ENCODE results near the gene ETF1. TPM values are rescaled to one million over a fixed set of nuclear protein-coding genes. Genes with fewer than 3 reads are reported as not detected.

The ETF1 gene
- total RNA-seq, 1 experiment from 2014 or later = 140 TPM

DNA sequence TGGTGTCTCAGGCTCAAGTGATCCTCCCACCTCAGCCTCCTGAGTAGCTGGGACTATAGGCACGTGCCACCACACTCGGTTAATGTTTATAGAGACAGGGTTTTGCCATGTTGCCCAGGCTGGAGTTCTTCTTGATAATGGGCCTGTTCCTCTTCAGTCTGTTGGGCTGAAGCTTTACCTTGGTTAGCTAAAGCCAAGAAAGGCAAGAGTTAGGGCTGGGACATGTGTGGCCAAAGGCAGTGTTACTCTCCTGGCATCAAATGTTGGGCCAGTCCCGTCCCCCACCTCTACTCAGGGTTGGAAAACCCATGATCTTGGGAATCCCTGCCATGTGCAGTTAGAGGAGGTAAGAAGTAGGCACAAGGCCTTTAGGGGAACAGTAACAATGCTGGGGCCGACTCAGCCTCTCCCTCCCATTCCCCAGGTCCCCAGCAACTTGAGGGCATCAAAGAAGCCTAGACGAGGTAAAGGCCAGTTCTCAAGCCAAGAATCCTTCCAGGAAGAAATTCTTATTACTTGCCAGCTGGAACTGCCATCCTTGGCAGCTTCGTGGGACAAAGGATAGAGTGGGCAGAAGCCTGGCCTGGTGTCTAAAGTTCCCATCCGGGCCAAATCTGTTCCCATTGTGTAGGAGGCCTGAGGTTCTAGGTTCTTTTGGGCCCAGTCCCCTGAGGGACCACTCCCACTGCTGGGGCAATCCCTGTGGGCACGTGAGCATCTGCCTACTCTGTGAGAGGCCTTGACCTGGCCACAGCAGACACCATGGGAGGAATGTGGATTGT is 73.3 kb downstream of the ETF1 start:
- H3K4me3 ChIP-seq = no peak overlapping the region
- DNase-seq = no peak
- no peaks in the 10 kb centered on the region for H3K36me3 ChIP-seq
- no peaks in the 10 kb centered on the region; the same call in 1 of the 2 replicates for H3K4me1 ChIP-seq
- no peaks in the 10 kb centered on the region for H3K27me3 ChIP-seq
- H3K27ac ChIP-seq = no peak overlapping the region
- H3K9me3 ChIP-seq (replicated peaks) = no peaks in the 10 kb centered on the region

DNA sequence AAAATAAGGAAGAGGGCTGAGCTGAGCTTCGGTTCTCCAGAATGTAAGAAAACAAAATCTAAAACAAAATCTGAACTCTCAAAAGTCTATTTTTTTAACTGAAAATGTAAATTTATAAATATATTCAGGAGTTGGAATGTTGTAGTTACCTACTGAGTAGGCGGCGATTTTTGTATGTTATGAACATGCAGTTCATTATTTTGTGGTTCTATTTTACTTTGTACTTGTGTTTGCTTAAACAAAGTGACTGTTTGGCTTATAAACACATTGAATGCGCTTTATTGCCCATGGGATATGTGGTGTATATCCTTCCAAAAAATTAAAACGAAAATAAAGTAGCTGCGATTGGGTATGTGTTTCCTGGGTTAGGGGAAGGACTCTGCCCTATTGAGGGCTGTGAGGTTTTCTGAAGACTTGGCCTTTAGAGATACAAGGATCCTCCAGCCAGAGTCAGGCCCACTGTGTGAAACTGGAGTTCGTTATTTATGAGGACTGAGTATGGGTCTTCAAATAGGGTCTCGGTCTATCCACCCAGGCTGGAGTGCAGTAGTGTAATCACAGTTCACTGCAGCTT is 74.0 kb downstream of the ETF1 start:
- H3K4me1 ChIP-seq = no peaks in the 10 kb centered on the region; the same call in 1 of the 2 replicates
- H3K9me3 ChIP-seq (replicated peaks) = no peaks in the 10 kb centered on the region
- H3K36me3 ChIP-seq = no peaks in the 10 kb centered on the region
- no peak overlapping the region for H3K4me3 ChIP-seq
- H3K27me3 ChIP-seq = no peaks in the 10 kb centered on the region
- no peak overlapping the region for H3K27ac ChIP-seq
- no peak for DNase-seq

DNA sequence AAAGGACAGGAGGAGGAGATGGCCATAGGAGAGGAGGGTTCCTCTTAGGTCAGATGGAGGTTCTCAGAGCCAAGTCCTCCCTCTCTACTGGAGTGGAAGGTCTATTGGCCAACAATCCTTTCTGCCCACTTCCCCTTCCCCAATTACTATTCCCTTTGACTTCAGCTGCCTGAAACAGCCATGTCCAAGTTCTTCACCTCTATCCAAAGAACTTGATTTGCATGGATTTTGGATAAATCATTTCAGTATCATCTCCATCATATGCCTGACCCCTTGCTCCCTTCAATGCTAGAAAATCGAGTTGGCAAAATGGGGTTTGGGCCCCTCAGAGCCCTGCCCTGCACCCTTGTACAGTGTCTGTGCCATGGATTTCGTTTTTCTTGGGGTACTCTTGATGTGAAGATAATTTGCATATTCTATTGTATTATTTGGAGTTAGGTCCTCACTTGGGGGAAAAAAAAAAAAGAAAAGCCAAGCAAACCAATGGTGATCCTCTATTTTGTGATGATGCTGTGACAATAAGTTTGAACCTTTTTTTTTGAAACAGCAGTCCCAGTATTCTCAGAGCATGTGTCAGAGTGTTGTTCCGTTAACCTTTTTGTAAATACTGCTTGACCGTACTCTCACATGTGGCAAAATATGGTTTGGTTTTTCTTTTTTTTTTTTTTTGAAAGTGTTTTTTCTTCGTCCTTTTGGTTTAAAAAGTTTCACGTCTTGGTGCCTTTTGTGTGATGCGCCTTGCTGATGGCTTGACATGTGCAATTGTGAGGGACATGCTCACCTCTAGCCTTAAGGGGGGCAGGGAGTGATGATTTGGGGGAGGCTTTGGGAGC is 74.7 kb downstream of the ETF1 start:
- Histone ChIP-seq H3K36me3 (no peaks in the 10 kb centered on the region), H3K4me3 (no peak overlapping the region), H3K4me1 (no peaks in the 10 kb centered on the region; the same call in 1 of the 2 replicates), H3K27ac (no peak overlapping the region), H3K27me3 (no peaks in the 10 kb centered on the region), H3K9me3 (replicated peaks) (no peaks in the 10 kb centered on the region)
- DNase-seq = no peak

DNA sequence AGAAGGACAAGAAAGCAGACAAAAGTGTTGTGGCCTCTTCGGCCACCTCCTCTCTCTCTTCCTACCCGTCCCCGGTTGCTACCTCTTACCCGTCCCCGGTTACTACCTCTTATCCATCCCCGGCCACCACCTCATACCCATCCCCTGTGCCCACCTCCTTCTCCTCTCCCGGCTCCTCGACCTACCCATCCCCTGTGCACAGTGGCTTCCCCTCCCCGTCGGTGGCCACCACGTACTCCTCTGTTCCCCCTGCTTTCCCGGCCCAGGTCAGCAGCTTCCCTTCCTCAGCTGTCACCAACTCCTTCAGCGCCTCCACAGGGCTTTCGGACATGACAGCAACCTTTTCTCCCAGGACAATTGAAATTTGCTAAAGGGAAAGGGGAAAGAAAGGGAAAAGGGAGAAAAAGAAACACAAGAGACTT is 75.3 kb downstream of the ETF1 start:
- no peak for DNase-seq
- Histone ChIP-seq H3K4me1 (no peaks in the 10 kb centered on the region; the same call in 1 of the 2 replicates), H3K9me3 (replicated peaks) (no peaks in the 10 kb centered on the region), H3K4me3 (no peak overlapping the region), H3K27ac (no peak overlapping the region), H3K27me3 (no peaks in the 10 kb centered on the region), H3K36me3 (no peaks in the 10 kb centered on the region)

DNA sequence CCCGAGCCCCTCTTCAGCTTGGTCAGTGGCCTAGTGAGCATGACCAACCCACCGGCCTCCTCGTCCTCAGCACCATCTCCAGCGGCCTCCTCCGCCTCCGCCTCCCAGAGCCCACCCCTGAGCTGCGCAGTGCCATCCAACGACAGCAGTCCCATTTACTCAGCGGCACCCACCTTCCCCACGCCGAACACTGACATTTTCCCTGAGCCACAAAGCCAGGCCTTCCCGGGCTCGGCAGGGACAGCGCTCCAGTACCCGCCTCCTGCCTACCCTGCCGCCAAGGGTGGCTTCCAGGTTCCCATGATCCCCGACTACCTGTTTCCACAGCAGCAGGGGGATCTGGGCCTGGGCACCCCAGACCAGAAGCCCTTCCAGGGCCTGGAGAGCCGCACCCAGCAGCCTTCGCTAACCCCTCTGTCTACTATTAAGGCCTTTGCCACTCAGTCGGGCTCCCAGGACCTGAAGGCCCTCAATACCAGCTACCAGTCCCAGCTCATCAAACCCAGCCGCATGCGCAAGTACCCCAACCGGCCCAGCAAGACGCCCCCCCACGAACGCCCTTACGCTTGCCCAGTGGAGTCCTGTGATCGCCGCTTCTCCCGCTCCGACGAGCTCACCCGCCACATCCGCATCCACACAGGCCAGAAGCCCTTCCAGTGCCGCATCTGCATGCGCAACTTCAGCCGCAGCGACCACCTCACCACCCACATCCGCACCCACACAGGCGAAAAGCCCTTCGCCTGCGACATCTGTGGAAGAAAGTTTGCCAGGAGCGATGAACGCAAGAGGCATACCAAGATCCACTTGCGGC is 75.9 kb downstream of the ETF1 start:
- no peaks in the 10 kb centered on the region for H3K9me3 ChIP-seq (replicated peaks)
- no peak overlapping the region for H3K27ac ChIP-seq
- no peak overlapping the region for H3K4me3 ChIP-seq
- H3K36me3 ChIP-seq = no peaks in the 10 kb centered on the region
- no peaks in the 10 kb centered on the region for H3K27me3 ChIP-seq
- no peaks in the 10 kb centered on the region; the same call in 1 of the 2 replicates for H3K4me1 ChIP-seq
- DNase-seq = no peak

DNA sequence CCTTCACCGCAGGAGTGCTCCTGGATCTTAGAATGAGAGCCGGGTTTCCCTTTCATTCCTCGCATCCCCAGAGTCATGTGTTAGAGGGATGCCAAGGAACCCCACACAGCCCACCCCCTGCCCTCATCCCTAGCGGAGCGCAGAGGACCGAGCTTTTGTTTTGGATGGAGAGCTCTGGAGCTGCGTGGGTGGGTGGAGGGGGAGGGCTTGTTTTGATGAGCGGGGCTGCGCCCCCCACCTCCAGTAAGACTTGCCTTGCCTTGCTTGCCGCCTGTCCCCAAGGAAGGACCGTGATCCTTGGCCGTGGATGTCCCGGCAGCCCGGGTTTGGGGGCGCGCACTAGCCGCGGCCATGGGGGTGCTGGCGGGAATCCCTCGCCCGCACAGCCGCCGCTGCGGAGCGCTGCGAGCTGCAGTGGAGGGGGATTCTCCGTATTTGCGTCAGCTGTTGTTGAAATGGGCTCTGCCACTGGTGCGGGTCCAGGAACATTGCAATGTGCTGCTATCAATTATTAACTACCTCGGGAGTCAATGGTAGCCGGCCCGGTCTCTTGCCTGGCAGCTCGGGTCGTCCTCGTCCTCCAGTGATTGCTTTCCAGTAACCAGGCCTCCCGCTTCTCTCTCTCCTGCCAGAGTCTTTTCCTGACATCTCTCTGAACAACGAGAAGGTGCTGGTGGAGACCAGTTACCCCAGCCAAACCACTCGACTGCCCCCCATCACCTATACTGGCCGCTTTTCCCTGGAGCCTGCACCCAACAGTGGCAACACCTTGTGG is 76.7 kb downstream of the ETF1 start:
- no peaks in the 10 kb centered on the region for H3K27me3 ChIP-seq
- no peaks in the 10 kb centered on the region; the same call in 1 of the 2 replicates for H3K4me1 ChIP-seq
- peak in 1 of 2 experiments; percentile 17 for DNase-seq
- no peak overlapping the region for H3K27ac ChIP-seq
- H3K4me3 ChIP-seq = peak overlapping the region; percentile 93
- H3K9me3 ChIP-seq (replicated peaks) = no peaks in the 10 kb centered on the region
- no peaks in the 10 kb centered on the region for H3K36me3 ChIP-seq

DNA sequence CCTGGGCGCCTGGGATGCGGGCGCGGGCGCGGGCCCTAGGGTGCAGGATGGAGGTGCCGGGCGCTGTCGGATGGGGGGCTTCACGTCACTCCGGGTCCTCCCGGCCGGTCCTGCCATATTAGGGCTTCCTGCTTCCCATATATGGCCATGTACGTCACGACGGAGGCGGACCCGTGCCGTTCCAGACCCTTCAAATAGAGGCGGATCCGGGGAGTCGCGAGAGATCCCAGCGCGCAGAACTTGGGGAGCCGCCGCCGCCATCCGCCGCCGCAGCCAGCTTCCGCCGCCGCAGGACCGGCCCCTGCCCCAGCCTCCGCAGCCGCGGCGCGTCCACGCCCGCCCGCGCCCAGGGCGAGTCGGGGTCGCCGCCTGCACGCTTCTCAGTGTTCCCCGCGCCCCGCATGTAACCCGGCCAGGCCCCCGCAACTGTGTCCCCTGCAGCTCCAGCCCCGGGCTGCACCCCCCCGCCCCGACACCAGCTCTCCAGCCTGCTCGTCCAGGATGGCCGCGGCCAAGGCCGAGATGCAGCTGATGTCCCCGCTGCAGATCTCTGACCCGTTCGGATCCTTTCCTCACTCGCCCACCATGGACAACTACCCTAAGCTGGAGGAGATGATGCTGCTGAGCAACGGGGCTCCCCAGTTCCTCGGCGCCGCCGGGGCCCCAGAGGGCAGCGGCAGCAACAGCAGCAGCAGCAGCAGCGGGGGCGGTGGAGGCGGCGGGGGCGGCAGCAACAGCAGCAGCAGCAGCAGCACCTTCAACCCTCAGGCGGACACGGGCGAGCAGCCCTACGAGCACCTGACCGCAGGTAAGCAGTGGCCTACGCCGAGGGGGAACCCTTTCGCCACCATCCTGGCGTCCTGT is 77.5 kb downstream of the ETF1 start, which contains the start of gene EGR1:
Gene EGR1, plus strand, starts transcription at position 219 of the 864 bp plus-strand sequence. Its CDS starts 283 bp downstream, at position 502.
- H3K36me3 ChIP-seq = no peaks in the 10 kb centered on the region
- H3K27ac ChIP-seq = peak within 1 kb of the TSS; percentile 77
- H3K9me3 ChIP-seq (replicated peaks) = no peaks in the 10 kb centered on the region
- H3K27me3 ChIP-seq = no peaks in the 10 kb centered on the region
- no peaks in the 10 kb centered on the region; the same call in 1 of the 2 replicates for H3K4me1 ChIP-seq
- DNase-seq = peak; percentile 96
- peak within 1 kb of the TSS; percentile 93 for H3K4me3 ChIP-seq

DNA sequence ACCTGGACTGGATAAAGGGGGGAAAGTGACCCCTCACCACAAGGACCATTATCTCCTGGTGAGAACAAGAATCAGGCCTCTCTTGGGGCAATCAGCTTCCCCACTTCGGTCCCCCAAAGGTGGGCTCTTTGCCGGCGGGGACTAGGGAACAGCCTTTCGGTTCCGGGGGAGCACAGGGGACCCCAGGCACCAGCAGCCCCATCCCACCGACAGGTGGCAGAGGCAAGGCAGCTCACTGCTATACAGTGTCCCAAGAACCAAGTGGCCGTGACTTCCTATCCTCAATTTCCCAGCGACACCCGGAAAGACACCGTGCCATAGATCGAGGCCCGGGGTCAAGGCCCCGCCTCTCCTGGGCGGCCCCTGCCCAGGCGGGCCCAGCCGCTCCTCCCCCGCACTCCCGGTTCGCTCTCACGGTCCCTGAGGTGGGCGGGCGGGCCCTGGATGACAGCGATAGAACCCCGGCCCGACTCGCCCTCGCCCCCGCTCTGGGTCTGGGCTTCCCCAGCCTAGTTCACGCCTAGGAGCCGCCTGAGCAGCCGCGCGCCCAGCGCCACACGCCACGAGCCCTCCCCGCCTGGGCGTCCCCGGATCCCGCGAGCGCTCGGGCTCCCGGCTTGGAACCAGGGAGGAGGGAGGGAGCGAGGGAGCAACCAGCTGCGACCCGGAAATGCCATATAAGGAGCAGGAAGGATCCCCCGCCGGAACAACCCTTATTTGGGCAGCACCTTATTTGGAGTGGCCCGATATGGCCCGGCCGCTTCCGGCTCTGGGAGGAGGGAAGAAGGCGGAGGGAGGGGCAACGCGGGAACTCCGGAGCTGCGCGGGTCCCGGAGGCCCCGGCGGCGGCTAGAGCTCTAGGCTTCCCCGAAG is 78.4 kb downstream of the ETF1 start:
- DNase-seq = peak; percentile 98 to 99
- H3K27ac ChIP-seq = peak overlapping the region; percentile 77
- H3K4me3 ChIP-seq = peak overlapping the region; percentile 93
- no peaks in the 10 kb centered on the region for H3K27me3 ChIP-seq
- no peaks in the 10 kb centered on the region; the same call in none of the 2 replicates for H3K4me1 ChIP-seq
- no peaks in the 10 kb centered on the region for H3K9me3 ChIP-seq (replicated peaks)
- no peaks in the 10 kb centered on the region for H3K36me3 ChIP-seq

DNA sequence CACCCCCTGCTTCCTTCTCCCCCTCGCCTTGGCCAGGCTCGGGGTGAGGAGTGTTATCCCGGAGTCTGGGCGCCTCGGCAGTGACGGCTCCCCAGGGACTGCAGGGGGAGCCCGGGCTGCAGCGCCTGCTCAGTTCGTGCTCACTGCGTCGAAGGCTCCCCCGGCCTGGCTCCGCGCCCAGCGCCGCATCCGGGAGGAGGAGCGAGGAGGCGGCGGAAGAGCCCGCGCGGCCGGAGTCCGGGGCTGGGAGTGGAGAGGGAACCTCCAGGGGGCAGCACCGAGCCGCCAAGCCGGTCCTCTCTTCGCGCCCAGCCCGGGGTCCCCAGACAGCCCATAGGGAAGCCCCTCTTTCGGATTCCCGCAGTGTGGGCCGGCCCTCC is 79.0 kb downstream of the ETF1 start:
- Histone ChIP-seq H3K36me3 (no peaks in the 10 kb centered on the region), H3K27me3 (0 out of 2 replicates have a peak, but pooled peaks cover 2% of the 10 kb centered on the region), H3K27ac (peak overlapping the region; percentile 77), H3K4me3 (peak overlapping the region; percentile 93), H3K9me3 (replicated peaks) (no peaks in the 10 kb centered on the region), H3K4me1 (peaks cover 6% of the 10 kb centered on the region)
- DNase-seq = peak; percentile 95 to 96

DNA sequence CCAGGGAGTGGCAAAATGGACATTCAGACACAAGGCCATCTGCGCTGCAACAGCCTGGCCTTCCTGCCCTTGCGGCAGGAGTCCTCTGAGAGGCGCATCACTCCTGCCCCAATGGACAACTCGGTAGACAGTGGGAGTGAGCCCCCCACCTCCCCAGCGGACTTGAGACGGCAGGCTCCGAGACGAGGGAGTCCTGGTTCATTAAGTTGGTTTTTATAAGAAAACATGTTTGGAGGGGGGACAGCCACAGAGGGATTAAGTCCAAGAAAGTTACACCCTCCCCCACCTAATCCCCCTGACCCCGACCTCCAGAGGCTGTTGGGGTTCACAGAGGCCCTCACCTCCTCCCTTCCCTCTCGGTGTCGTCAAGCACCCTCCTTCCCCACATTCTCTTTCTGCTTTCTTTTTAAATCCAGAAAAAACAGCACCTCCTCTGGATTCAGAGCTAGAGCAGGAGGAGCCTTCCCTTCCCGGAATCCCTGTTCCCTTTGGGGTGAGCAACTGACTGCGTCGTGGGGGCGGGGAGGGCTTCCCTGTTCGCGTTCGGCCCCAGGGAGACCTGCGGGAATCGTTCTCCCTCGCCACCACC is 79.5 kb downstream of the ETF1 start:
- peak; percentile 58 to 66 for DNase-seq
- H3K4me3 ChIP-seq = peak overlapping the region; percentile 93
- no peaks in the 10 kb centered on the region for H3K36me3 ChIP-seq
- H3K9me3 ChIP-seq (replicated peaks) = no peaks in the 10 kb centered on the region
- H3K27ac ChIP-seq = peak overlapping the region; percentile 77
- peaks cover 6% of the 10 kb centered on the region for H3K4me1 ChIP-seq
- H3K27me3 ChIP-seq = peaks cover 7% of the 10 kb centered on the region; the same call in 1 of the 2 replicates

DNA sequence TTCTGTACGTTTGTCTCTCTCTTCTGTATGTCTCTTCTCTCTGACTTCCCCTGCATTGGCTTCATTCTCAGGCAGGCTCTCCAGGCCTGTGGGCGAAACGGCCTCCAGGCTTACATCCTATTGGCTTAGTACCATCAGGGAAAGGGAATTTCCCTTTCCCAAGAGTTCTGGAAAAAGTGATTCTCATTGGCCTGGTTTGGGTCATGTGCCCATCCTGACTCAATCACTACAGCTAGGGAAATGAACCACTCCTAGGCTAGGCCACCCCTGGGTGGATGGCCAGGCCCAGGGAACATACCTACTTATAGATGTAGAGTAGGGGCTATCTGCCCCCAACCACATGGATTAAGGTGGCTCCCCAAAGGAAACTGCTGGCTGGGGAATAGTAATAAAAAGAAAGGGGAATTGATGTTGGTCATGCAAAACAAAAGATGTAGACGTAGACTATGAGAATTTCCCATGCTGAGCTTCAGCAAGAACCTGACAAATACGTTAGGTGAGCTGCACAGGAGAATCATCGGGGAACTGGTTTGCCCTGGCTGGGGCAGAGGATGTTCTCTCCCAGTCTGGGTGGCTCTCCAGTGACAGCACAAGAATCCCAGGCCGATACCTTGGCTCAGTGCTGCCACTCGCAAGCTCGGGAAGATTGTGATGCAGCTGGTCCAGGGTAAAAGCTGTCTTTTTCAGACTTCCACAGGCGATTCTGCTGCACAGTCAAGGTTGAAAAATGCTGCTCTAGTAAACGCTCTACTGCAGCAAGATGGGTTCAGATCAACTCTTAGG is 81.5 kb downstream of the ETF1 start:
- H3K27me3 ChIP-seq = peaks cover 20% of the 10 kb centered on the region
- H3K9me3 ChIP-seq (replicated peaks) = no peaks in the 10 kb centered on the region
- DNase-seq = peak in 1 of 2 experiments; percentile 26
- no peak overlapping the region for H3K4me3 ChIP-seq
- H3K27ac ChIP-seq = no peak overlapping the region
- no peaks in the 10 kb centered on the region for H3K36me3 ChIP-seq
- peaks cover 6% of the 10 kb centered on the region for H3K4me1 ChIP-seq
